ENCODE data around the gene GLIS1.

Gene GLIS1

DNA sequence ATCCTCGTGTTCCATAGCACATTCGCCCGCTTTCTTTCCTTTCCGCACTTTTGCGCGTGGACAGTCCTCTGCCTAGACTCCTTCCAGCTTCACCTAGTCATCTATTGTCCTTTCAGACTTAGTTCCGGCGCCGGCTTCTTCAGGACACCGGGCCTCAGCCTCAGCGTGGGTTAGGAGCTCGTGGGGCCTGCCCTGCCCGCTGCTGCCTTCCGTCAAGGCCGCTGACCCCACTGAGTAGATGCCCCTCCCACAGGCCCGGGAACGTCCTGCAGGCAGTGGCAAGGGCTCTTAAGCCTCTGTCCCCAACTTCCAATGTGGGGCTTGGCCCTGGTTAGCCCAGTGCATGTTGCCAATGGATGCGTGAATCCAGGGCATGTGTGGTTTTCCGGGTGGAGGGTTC lies 268.4 kb downstream of the GLIS1 start:
- no peaks in the 10 kb centered on the region for H3K36me3 ChIP-seq (ENCODE audit: insufficient read depth, low read length)
- no peak overlapping the region for H3K9ac ChIP-seq (ENCODE audit: low read depth, low read length, poor library complexity, severe bottlenecking)
- 0 out of 2 replicates have a peak, but pooled peaks cover 4% of the 10 kb centered on the region for H3F3A ChIP-seq (ENCODE audit: low read depth)
- H3K79me2 ChIP-seq (ENCODE audit: insufficient read depth, low read length), result no peaks in the 10 kb centered on the region
- no peak overlapping the region for H3K4me3 ChIP-seq (ENCODE audit: low read length, poor library complexity, severe bottlenecking)
- H2AFZ ChIP-seq (ENCODE audit: low read length), result no peak overlapping the region
- no peak for TF ChIP-seq EZH2phosphoT487 (IDR thresholded peaks at IDR 0.05; ENCODE audit: borderline replicate concordance)
- TF ChIP-seq, protein P1, sequence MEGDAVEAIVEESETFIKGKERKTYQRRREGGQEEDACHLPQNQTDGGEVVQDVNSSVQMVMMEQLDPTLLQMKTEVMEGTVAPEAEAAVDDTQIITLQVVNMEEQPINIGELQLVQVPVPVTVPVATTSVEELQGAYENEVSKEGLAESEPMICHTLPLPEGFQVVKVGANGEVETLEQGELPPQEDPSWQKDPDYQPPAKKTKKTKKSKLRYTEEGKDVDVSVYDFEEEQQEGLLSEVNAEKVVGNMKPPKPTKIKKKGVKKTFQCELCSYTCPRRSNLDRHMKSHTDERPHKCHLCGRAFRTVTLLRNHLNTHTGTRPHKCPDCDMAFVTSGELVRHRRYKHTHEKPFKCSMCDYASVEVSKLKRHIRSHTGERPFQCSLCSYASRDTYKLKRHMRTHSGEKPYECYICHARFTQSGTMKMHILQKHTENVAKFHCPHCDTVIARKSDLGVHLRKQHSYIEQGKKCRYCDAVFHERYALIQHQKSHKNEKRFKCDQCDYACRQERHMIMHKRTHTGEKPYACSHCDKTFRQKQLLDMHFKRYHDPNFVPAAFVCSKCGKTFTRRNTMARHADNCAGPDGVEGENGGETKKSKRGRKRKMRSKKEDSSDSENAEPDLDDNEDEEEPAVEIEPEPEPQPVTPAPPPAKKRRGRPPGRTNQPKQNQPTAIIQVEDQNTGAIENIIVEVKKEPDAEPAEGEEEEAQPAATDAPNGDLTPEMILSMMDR (conservative IDR thresholded peaks at IDR 0.05; ENCODE audit: low read length), result no peak
- H3K27me3 ChIP-seq (ENCODE audit: insufficient read depth, low read length, poor library complexity, severe bottlenecking), result no peaks in the 10 kb centered on the region
- H3K4me2 ChIP-seq (ENCODE audit: low read depth, low read length, poor library complexity, severe bottlenecking), result no peak overlapping the region
- H4K20me1 ChIP-seq (ENCODE audit: insufficient read depth, low read length, poor library complexity, severe bottlenecking), result no peaks in the 10 kb centered on the region
- no peaks in the 10 kb centered on the region for H3K9me3 ChIP-seq (ENCODE audit: insufficient read depth, low read depth, low read length)
- H3K9me2 ChIP-seq (replicated peaks; ENCODE audit: low read depth, low read length), result no peaks in the 10 kb centered on the region
- peaks cover 27% of the 10 kb centered on the region for H3K4me1 ChIP-seq (ENCODE audit: insufficient read depth, low read length, poor library complexity, severe bottlenecking)

DNA sequence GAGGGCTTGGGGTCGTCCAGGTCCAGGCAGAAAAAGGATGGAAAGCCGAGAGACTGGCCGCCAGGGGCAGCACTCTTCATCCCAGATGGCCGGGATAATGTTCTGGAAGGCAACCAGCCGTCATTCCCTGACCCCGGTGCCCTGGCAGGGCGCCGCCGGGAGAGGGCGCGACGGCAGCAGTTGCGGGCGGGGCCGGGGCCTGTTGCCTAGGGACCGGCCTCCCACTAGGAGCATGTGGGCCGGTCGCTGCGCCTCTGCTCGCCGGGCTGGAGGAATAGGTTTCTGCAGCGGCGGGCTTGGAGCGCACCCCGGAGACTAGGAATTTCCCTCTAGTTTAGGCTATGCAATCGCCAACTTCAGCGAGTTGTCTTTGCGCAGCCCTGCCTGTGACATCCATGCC lies 268.8 kb downstream of the GLIS1 start:
- no peaks in the 10 kb centered on the region for H3K9me2 ChIP-seq (replicated peaks; ENCODE audit: low read depth, low read length)
- H4K20me1 ChIP-seq (ENCODE audit: insufficient read depth, low read length, poor library complexity, severe bottlenecking), result no peaks in the 10 kb centered on the region
- no peak overlapping the region for H3K4me2 ChIP-seq (ENCODE audit: low read depth, low read length, poor library complexity, severe bottlenecking)
- peaks cover 7% of the 10 kb centered on the region; the same call in 1 of the 2 replicates for H3F3A ChIP-seq (ENCODE audit: low read depth)
- TF ChIP-seq EZH2phosphoT487 (IDR thresholded peaks at IDR 0.05; ENCODE audit: borderline replicate concordance), result no peak
- TF ChIP-seq, protein P1 (conservative IDR thresholded peaks at IDR 0.05; ENCODE audit: low read length), result no peak
- H3K36me3 ChIP-seq (ENCODE audit: insufficient read depth, low read length), result no peaks in the 10 kb centered on the region
- H3K4me1 ChIP-seq (ENCODE audit: insufficient read depth, low read length, poor library complexity, severe bottlenecking), result peaks cover 32% of the 10 kb centered on the region
- no peak overlapping the region for H2AFZ ChIP-seq (ENCODE audit: low read length)
- H3K4me3 ChIP-seq (ENCODE audit: low read length, poor library complexity, severe bottlenecking), result no peak overlapping the region
- H3K9ac ChIP-seq (ENCODE audit: low read depth, low read length, poor library complexity, severe bottlenecking), result no peak overlapping the region
- no peaks in the 10 kb centered on the region for H3K27me3 ChIP-seq (ENCODE audit: insufficient read depth, low read length, poor library complexity, severe bottlenecking)
- H3K9me3 ChIP-seq (ENCODE audit: insufficient read depth, low read depth, low read length), result no peaks in the 10 kb centered on the region
- H3K79me2 ChIP-seq (ENCODE audit: insufficient read depth, low read length), result no peaks in the 10 kb centered on the region

DNA sequence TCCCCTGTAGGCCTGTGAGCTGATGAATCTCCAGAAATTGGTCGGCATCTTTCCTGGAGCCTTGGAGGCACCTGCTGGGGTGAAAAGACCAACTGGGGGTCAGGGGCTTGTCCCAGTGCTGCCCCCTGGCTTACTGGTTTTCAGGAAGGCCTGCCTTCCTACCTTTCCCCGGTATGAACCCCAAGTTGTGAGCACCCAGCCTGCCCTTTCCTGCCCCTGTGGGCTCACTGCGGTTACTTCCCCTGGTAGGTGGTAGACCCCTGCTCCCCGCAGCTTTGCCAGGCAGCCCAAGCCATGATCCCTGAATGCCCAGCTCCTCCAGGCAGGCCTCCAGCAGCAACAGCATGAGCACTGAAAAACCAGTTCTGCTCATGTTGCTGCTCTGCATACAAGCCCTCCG lies 269.6 kb downstream of the GLIS1 start:
- Histone ChIP-seq H3K9ac (ENCODE audit: low read depth, low read length, poor library complexity, severe bottlenecking) (no peak overlapping the region), H3K4me1 (ENCODE audit: insufficient read depth, low read length, poor library complexity, severe bottlenecking) (peaks cover 39% of the 10 kb centered on the region), H3K27me3 (ENCODE audit: insufficient read depth, low read length, poor library complexity, severe bottlenecking) (no peaks in the 10 kb centered on the region), H3K79me2 (ENCODE audit: insufficient read depth, low read length) (no peaks in the 10 kb centered on the region), H3K9me2 (replicated peaks; ENCODE audit: low read depth, low read length) (no peaks in the 10 kb centered on the region), H4K20me1 (ENCODE audit: insufficient read depth, low read length, poor library complexity, severe bottlenecking) (no peaks in the 10 kb centered on the region), H3F3A (ENCODE audit: low read depth) (peaks cover 7% of the 10 kb centered on the region; the same call in 1 of the 2 replicates), H2AFZ (ENCODE audit: low read length) (no peak overlapping the region), H3K4me2 (ENCODE audit: low read depth, low read length, poor library complexity, severe bottlenecking) (no peak overlapping the region), H3K9me3 (ENCODE audit: insufficient read depth, low read depth, low read length) (no peaks in the 10 kb centered on the region), H3K36me3 (ENCODE audit: insufficient read depth, low read length) (no peaks in the 10 kb centered on the region), H3K4me3 (ENCODE audit: low read length, poor library complexity, severe bottlenecking) (no peak overlapping the region)
- TF ChIP-seq, protein P1 (conservative IDR thresholded peaks at IDR 0.05; ENCODE audit: low read length), result no peak
- TF ChIP-seq EZH2phosphoT487 (IDR thresholded peaks at IDR 0.05; ENCODE audit: borderline replicate concordance), result no peak
